OCI-LY7 (cell line): ENCODE results near the gene RFT1.

Experiments
- CTCF ChIP-seq: fragments of 200-600 bp; sonication (generic); conservative IDR thresholded peaks from 2 replicates; pipeline ENCODE4 v1.5.1; 2014; ENCODE audit warnings: mild to moderate bottlenecking, antibody characterized with exemption, low read length, moderate library complexity, mixed read lengths
- EZH2phosphoT487 ChIP-seq: fragments of 200-600 bp; sonication (generic); IDR thresholded peaks from 2 replicates; pipeline ENCODE4 v1.6.1; 2018; ENCODE audit warnings: low read depth, borderline replicate concordance, mild to moderate bottlenecking, mixed run types, antibody characterized with exemption, low read length, moderate library complexity, mixed read lengths

DNA sequence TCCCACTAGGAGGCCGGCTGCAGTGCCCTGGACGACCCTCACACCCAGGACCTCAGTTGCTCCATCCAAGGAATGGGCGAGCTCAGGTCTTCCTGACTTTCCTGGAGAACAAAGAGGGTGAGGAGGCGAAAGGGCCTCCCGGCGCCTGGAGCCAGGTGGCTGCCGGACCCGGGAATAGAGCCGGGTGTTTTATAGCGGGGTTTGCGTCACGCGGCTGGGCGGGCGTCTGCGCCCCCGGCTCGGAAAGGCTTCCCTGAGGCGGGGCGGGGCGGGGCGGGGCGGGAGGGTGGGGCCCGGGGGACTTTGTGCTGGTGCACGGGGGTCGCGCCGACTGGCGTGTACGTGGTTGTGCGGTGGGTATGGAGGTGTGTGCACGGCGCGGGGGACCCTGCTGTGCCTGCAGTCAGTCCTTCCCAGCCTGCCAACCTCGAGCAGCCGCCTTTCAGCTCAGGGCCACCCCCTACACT lies 26.2 kb upstream of the RFT1 start:
- no peak for TF ChIP-seq CTCF
- TF ChIP-seq EZH2phosphoT487: no peak
